HEK293 (cell line): Measurements from ENCODE around the gene SRSF1.

Source experiments
- HOXA7 ChIP-seq: sonication (generic); formaldehyde crosslinking; IDR thresholded peaks from 2 replicates; pipeline ENCODE4 v1.8.1; 2022; ENCODE audit warnings: missing genetic modification reagents, borderline replicate concordance
- ZNF10 ChIP-seq: fragments of 450-650 bp; formaldehyde crosslinking; IDR thresholded peaks from 2 replicates; pipeline ENCODE4 v1.5.1; 2017; ENCODE audit warnings: missing biosample characterization, missing genetic modification characterization
- ZNF114 ChIP-seq: fragments of 450-650 bp; formaldehyde crosslinking; IDR thresholded peaks from 2 replicates; pipeline ENCODE4 v1.5.0; 2017; ENCODE audit warnings: missing biosample characterization, missing genetic modification characterization
- ZNF239 ChIP-seq: fragments of 450-650 bp; formaldehyde crosslinking; IDR thresholded peaks from 2 replicates; pipeline ENCODE4 v1.5.1; 2016; ENCODE audit warnings: missing biosample characterization, missing genetic modification characterization
- ZNF777 ChIP-seq: fragments of 450-650 bp; formaldehyde crosslinking; IDR thresholded peaks from 2 replicates; pipeline ENCODE4 v1.5.1; 2017; ENCODE audit warnings: missing biosample characterization, missing genetic modification characterization, borderline replicate concordance
- TF ChIP-seq, protein P1 (sequence below): fragments of 450-650 bp; formaldehyde crosslinking; conservative IDR thresholded peaks from 2 replicates; pipeline ENCODE4 v1.5.1; 2016; ENCODE audit warnings: low read depth, missing biosample characterization, missing genetic modification characterization

DNA sequence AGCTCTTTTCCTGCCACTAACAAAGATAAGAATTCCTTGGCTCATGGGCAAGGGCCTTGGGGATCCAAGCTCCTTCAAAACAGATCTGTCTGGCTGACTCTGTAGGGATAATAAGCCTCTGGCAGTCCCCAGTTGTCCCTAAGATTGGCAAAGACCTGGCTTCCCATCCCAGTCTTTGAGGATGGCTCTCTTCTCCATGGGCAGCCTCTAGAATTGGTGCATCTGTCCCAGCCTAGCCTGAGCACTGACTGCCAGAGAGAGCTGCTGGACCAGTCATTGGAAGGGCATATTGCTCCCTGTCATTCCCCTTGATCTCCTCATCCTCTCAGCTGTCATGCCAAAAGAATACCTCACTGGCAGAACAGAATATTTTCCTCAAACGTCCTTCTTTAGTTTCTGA is 38.6 kb downstream of the SRSF1 start:
- TF ChIP-seq ZNF239 (tag by site-specific recombination) (no peak), ZNF10 (tag by site-specific recombination) (no peak), ZNF777 (tag by site-specific recombination) (no peak), ZNF114 (tag by site-specific recombination) (no peak), HOXA7 (CRISPR knock-in tag) (no peak)
- TF ChIP-seq, protein P1, sequence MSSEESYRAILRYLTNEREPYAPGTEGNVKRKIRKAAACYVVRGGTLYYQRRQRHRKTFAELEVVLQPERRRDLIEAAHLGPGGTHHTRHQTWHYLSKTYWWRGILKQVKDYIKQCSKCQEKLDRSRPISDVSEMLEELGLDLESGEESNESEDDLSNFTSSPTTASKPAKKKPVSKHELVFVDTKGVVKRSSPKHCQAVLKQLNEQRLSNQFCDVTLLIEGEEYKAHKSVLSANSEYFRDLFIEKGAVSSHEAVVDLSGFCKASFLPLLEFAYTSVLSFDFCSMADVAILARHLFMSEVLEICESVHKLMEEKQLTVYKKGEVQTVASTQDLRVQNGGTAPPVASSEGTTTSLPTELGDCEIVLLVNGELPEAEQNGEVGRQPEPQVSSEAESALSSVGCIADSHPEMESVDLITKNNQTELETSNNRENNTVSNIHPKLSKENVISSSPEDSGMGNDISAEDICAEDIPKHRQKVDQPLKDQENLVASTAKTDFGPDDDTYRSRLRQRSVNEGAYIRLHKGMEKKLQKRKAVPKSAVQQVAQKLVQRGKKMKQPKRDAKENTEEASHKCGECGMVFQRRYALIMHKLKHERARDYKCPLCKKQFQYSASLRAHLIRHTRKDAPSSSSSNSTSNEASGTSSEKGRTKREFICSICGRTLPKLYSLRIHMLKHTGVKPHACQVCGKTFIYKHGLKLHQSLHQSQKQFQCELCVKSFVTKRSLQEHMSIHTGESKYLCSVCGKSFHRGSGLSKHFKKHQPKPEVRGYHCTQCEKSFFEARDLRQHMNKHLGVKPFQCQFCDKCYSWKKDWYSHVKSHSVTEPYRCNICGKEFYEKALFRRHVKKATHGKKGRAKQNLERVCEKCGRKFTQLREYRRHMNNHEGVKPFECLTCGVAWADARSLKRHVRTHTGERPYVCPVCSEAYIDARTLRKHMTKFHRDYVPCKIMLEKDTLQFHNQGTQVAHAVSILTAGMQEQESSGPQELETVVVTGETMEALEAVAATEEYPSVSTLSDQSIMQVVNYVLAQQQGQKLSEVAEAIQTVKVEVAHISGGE (tag by site-specific recombination) = no peak
